GM19452 (cell line): ENCODE measurements around the gene ST3GAL5.

Experiments
- ATAC-seq: cut with Tn5 transposase; IDR thresholded peaks from one replicate; pipeline ENCODE4 v1.9.1; 2021; ENCODE audit not compliant: unreplicated experiment

The ST3GAL5 gene

GRCh38 chr2:85811180-85812093, 77.4 kb downstream of the ST3GAL5 start:
- no peak for ATAC-seq

DNA sequence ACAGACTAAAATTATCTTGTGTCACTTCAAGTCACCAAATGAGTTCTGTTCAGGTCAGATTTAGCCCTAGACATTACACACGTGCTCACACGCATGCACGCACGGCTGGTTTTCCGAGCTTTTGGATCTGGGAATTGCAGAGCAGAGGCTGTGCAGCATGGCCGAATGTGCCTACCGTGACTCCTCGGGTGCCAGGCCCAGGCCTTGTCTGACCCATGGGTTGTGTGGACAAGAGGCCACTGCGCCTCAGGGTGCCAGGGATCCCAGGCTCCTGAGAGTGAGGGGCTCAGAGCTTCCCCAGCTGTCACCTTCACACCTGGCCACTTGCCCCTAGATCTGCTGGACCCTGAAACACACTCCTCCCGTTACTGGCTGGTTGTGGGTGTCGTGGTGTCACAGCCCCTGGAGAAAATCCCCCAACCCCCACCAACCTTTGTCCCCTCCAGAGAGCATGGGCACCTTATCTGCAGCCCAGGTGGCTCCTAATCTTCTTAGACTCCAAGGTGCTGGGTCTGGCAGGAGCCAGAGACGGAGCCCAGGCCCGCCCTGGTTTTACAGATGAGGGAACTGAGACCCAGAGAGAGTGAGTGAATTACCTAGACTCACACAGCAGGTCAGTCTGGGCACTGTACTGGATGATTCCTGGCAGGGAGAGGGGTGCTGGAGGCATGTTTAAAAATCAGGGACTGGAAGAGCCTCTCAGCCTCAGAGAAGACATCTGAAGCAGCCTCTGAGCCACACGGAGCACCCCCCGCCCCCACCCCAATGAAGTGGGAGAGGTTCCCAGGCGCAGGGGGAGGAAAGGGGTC, 78.2 kb downstream of the ST3GAL5 start:
- ATAC-seq, result no peak

DNA sequence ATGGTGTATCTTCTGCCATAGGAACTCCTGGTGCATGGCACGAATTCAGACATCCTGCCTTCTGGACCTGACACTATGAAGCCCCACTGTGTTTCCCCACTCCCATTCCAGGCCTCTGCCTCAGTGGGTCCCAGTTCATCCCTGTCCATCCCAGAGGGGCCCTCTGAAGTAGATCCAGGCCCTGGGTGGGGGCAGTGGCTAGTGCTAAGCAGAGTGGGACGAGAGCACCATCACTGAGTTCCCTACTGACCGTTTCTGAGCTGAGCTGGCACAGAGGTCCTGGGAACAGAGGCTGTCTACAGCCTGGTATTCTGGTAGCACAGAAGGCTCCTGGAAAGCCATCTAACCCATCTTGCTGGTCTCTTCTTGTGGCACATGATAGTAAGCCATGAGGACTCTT, 81.0 kb downstream of the ST3GAL5 start:
- no peak for ATAC-seq

- ATAC-seq, result no peak
Measured at GRCh38 chr2:85806358-85807118, 82.3 kb downstream of the ST3GAL5 start.

- ATAC-seq, result no peak
Measured at GRCh38 chr2:85804583-85804982, 84.2 kb downstream of the ST3GAL5 start.

- ATAC-seq, result no peak
Measured at GRCh38 chr2:85803704-85804425, 84.9 kb downstream of the ST3GAL5 start.

GRCh38 chr2:85802354-85803103, 86.3 kb downstream of the ST3GAL5 start:
- ATAC-seq, result no peak

- ATAC-seq, result no peak
Measured at GRCh38 chr2:85801871-85802270, 86.9 kb downstream of the ST3GAL5 start.

DNA sequence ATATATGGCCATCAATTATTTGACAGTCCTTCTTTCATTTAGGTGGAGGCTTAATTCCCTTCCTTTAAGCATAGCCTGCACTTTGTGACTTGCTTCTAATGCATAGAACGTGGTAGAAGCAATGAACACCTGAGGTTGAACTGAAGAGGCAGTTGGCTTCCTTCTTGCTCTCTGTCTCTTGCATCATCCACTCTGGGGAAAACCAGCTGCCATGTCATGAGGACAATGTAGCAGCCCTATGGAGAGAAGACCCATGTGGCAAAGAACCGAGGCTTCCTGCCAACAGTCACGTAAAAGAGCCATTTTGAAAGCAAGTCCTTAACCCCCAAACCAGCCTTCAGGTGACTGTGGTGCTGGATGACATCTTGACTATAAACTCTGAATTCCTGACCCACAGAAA, 88.2 kb downstream of the ST3GAL5 start:
- no peak for ATAC-seq

DNA sequence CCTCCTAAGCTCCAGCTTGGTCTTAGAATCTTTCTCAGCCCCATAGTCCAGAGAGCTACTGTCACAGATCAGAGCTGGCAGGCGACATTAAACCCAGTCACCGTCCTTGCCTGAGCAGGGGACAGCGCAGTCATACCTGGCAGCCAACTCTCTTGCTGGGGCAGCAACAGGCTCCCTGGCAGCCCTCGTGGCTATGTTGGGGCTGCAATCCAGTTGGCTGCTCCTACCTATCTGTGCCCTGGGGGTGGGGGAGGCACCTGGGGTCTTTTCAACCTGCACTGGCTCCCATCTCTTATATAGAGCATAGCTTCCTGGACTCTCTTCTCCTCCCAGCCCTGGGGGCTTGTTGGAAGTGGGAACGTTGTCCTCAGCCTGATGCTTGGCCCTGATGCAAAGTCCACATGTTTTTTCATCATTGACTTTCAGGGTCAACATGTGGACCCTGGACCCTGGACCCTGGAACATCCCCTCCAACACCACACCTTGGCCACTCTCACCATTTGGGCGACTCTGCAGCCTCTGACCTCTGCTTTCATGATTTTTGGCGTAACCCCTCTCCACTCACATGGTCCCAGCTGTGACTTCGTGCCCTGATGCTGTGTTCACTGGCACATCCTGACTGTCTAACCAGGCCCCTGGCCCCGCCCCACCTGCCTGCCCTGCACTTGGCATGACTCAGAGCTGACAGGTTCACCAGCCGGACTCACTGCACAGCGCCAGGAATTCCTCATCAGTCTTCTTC, 89.4 kb downstream of the ST3GAL5 start:
- ATAC-seq, result no peak

GRCh38 chr2:85797921-85798320, 90.9 kb downstream of the ST3GAL5 start:
- no peak for ATAC-seq

DNA sequence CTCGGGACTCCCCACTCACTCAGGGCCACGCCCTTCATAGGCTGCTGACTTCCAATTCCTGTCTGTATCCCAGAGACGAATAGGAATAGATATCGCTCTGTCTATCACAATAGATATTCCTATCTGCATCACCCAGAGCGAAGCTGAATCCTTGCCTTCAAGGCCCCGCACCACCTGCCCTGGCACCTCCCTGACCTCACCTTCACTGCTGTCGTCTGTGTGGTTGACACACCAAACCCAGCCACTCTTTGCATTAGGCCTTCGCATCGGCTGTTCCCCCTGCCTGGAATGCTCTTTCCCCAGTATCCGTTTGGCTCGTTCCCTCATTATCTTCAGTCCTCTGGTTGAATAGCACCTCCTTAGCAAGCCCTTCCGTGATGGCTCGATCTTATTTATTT, 91.5 kb downstream of the ST3GAL5 start:
- no peak for ATAC-seq

- no peak for ATAC-seq
Measured at GRCh38 chr2:85796341-85797262, 92.2 kb downstream of the ST3GAL5 start.

GRCh38 chr2:85796046-85796340, 92.8 kb downstream of the ST3GAL5 start:
- no peak for ATAC-seq

- no peak for ATAC-seq
Measured at GRCh38 chr2:85795331-85796045, 93.3 kb downstream of the ST3GAL5 start.

DNA sequence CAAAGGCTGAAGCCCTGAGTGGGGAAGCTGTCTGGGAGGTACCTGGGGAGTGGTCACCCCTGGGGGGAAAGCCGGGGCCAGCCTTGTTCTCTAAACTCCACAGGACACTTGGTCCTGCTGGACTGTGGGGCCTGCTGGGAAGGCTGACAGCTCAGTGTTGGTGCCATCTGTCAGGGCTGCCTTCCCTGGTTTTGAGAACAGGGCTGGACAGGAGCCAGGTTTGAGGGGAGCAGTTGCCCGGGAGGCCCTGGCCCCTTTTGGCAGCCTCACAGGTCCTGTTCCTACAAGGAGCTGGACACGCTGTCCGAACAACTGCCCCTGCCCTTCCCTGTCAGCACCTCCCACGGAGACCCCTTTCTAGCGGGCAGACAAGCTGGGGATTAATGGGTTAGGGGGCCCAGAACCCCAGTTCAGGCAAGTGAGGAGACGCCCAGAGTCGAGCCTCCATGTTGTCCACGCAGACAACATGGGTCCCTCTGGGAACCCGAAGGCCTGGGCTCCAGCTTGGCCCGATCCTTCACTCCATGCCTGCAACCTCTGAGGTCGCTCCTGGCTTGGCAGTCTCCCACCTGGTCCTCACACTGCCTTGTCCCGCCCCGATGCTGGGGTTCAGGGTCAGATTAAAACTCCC, 94.2 kb downstream of the ST3GAL5 start:
- no peak for ATAC-seq

DNA sequence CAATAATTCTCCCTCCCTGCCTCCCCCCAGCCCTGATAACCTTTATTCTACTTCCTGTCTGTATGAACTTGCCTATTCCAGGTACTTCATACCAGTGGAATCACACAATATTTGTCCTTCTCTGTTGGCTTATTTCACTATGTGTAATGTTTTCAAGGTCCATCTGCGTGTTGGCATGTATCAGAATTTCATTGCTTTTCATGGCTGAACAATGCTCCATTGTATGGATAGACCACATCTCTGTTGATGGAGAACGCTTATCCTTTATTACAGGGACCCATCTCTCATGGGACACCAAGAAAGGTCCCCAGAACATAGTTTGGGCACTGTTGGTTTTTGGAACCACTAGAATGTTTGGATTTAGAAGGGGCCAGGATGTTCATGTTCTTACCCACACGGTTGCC, 94.8 kb downstream of the ST3GAL5 start:
- ATAC-seq, result no peak
